NCI-H345 treated with DMSO at 0.1 percent for 48 hours (cell line): ENCODE data around the gene KRTAP4-1.
"Not testable (repeated sequence)": the region's sequence is repeated elsewhere in the genome, so short reads cannot be mapped to it uniquely, and the experiment has no call there.

Source experiments
- DNase-seq: peaks from one replicate; lab custom pipeline; 2025; ENCODE audit not compliant: unreplicated experiment; lab: John Stamatoyannopoulos, UW

The KRTAP4-1 gene

GRCh38 chr17:41184480-41184961 lies at the start of gene KRTAP4-1:
TSS of gene KRTAP4-1 (minus strand) at chr17:41184911. CDS start at chr17:41184854, 57 bp downstream.
- DNase-seq = no peak

- not testable (repeated sequence) for DNase-seq
Observed at GRCh38 chr17:41232399-41233105, 47.8 kb upstream of the KRTAP4-1 start, which contains the start of gene KRTAP9-3. TSS of gene KRTAP9-3 (plus strand) at chr17:41232449. CDS start at chr17:41232502, 53 bp downstream.

GRCh38 chr17:41231731-41232130 lies 47.0 kb upstream of the KRTAP4-1 start:
- DNase-seq = no peak

- DNase-seq = no peak
Observed at GRCh38 chr17:41230094-41230493, 45.4 kb upstream of the KRTAP4-1 start.

- not testable (repeated sequence) for DNase-seq
Observed at GRCh38 chr17:41226598-41227095, 41.9 kb upstream of the KRTAP4-1 start, which contains the start of gene KRTAP9-2. TSS of gene KRTAP9-2 (plus strand) at chr17:41226648. CDS start at chr17:41226655, 7 bp downstream.

- no peak for DNase-seq
Observed at GRCh38 chr17:41226051-41226450, 41.3 kb upstream of the KRTAP4-1 start.

- DNase-seq = no peak
Observed at GRCh38 chr17:41223821-41224220, 39.1 kb upstream of the KRTAP4-1 start.

GRCh38 chr17:41215681-41216080 lies 31.0 kb upstream of the KRTAP4-1 start:
- DNase-seq = no peak

GRCh38 chr17:41212524-41213169 lies 27.9 kb upstream of the KRTAP4-1 start:
- peak; percentile 40 for DNase-seq

- peak; percentile 34 for DNase-seq
Observed at GRCh38 chr17:41211845-41212466, 27.2 kb upstream of the KRTAP4-1 start.

GRCh38 chr17:41199421-41200078 lies 14.8 kb upstream of the KRTAP4-1 start:
- no peak for DNase-seq

- no peak for DNase-seq
Observed at GRCh38 chr17:41196068-41196467, 11.4 kb upstream of the KRTAP4-1 start.

GRCh38 chr17:41190328-41190727 lies 5.6 kb upstream of the KRTAP4-1 start:
- no peak for DNase-seq

- DNase-seq = not testable (repeated sequence)
Observed at GRCh38 chr17:41189837-41190318, 5.2 kb upstream of the KRTAP4-1 start, which contains the start of gene KRTAP9-1. TSS of gene KRTAP9-1 (plus strand) at chr17:41189887. CDS start at chr17:41189887, 0 bp downstream.

GRCh38 chr17:41186872-41187271 lies 2.2 kb upstream of the KRTAP4-1 start:
- no peak for DNase-seq

GRCh38 chr17:41185001-41185400 lies 290 bp upstream of the KRTAP4-1 start:
- DNase-seq = no peak

- DNase-seq = no peak
Observed at GRCh38 chr17:41178843-41179616, 5.7 kb downstream of the KRTAP4-1 start.

GRCh38 chr17:41178341-41178740 lies 6.4 kb downstream of the KRTAP4-1 start:
- no peak for DNase-seq

GRCh38 chr17:41177727-41178271 lies 6.9 kb downstream of the KRTAP4-1 start, which contains the start of gene KRTAP4-2:
TSS of gene KRTAP4-2 (minus strand) at chr17:41178221. CDS start at chr17:41178164, 57 bp downstream.
- no peak for DNase-seq
